Ascending aorta (tissue), 2 donors: Measurements from ENCODE around the gene SH2D4B. TPM values are rescaled to one million over a fixed set of nuclear protein-coding genes. Genes with fewer than 3 reads are reported as not detected.

Source experiments
- DNase-seq, 2 donors: peaks; one replicate each; pipeline ENCODE4 v3.0.0-alpha.2; 2019; ENCODE audit warnings: low spot score in 2 of 2
- H3K27ac ChIP-seq, 2 donors: fragments of 200-600 bp; sonication (generic); one replicate each; pipeline ENCODE4 v1.5.1; 2016 to 2017; ENCODE audit warnings: mild to moderate bottlenecking in 1 of 2
- H3K27me3 ChIP-seq: fragments of 200-600 bp; sonication (generic); one replicate; pipeline ENCODE4 v1.5.1; 2017
- H3K36me3 ChIP-seq, 2 donors: fragments of 200-600 bp; sonication (generic); one replicate each; pipeline ENCODE4 v1.5.1; 2016
- H3K4me1 ChIP-seq, 2 donors: fragments of 200-600 bp; sonication (generic); one replicate each; pipeline ENCODE4 v1.5.1; 2016 to 2017; ENCODE audit warnings: mild to moderate bottlenecking in 1 of 2
- H3K4me3 ChIP-seq, 2 donors: fragments of 200-600 bp; sonication (generic); one replicate each; pipeline ENCODE4 v1.5.1; 2016 to 2017; ENCODE audit warnings: mild to moderate bottlenecking in 1 of 2
- H3K9me3 ChIP-seq, 2 donors: fragments of 200-600 bp; sonication (generic); one replicate each; pipeline ENCODE4 v1.5.1; 2016
- intact Hi-C: fragments of 100-400 bp; cut with DNase I; formaldehyde crosslinking; loops from one replicate; pipeline ENCODE4 v1.15.1; 2023
- total RNA-seq: library from RNA; depleted of rRNA; stranded (reverse); fragments of >200 nt; gene quantifications from one replicate; pipeline ENCODE4 v1.1.0, GENCODE V29; 2016
- TF ChIP-seq, protein P1 (sequence below), 3 experiments: fragments of 200-600 bp in 2 of 3; fragments of 450-650 bp in 1 of 3; sonication (generic) in 2 of 3; IDR thresholded peaks; one replicate each; pipeline ENCODE4 v1.5.1; 2016 to 2019; ENCODE audit warnings: antibody characterized with exemption in 3 of 3, mild to moderate bottlenecking in 1 of 3, moderate library complexity in 1 of 3

Gene SH2D4B
- total RNA-seq, 1 donor from 2014 or later = not detected

DNA sequence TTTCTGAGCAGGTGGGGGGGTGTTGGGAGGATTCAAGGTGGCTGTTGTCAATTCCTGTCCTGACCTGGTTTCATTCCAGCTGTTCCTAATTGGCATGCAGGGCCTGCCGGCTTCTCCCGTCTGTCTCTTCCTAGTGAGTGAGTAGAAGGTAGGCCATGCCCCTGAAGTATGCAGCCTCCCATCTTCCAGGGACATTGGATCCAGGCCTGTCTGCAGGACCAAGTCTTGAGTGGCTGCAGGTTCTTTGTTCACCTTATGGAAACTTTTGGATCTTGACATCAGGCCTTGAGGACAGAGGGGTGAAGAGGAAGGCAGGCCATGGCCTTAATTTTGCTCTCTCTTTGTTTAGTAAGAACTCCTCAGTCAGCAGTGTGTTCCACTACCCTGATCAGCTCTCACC lies 131.8 kb downstream of the SH2D4B start:
- Histone ChIP-seq H3K27me3 (no peaks in the 10 kb centered on the region), H3K36me3 (no peaks in the 10 kb centered on the region), H3K27ac (no peak overlapping the region), H3K4me3 (no peak overlapping the region), H3K4me1 (no peaks in the 10 kb centered on the region), H3K9me3 (no peaks in the 10 kb centered on the region)
- DNase-seq = no peak
- intact Hi-C loops = no loop called here
- TF ChIP-seq, protein P1, sequence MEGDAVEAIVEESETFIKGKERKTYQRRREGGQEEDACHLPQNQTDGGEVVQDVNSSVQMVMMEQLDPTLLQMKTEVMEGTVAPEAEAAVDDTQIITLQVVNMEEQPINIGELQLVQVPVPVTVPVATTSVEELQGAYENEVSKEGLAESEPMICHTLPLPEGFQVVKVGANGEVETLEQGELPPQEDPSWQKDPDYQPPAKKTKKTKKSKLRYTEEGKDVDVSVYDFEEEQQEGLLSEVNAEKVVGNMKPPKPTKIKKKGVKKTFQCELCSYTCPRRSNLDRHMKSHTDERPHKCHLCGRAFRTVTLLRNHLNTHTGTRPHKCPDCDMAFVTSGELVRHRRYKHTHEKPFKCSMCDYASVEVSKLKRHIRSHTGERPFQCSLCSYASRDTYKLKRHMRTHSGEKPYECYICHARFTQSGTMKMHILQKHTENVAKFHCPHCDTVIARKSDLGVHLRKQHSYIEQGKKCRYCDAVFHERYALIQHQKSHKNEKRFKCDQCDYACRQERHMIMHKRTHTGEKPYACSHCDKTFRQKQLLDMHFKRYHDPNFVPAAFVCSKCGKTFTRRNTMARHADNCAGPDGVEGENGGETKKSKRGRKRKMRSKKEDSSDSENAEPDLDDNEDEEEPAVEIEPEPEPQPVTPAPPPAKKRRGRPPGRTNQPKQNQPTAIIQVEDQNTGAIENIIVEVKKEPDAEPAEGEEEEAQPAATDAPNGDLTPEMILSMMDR (IDR thresholded peaks at IDR 0.05) = no peak

DNA sequence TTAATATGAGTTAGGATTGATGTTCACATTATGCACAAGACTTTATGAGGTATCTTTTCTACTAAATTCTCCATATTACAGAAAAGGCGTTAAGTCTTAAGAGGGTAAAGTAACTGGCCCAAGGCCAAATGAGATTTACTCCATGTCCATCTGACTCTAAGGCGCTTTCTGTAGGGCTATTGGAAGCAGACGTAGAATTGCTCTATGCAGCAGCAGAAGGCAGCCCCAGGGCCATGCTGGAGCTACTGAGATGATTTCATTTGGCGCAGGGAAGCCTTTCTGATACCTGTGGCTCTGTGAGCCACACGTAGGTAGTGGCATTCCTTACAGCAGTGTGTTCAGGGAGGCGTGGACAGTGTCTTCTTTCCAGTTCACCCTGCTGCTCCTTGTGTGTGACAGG lies 133.1 kb downstream of the SH2D4B start:
- H3K4me3 ChIP-seq = no peak overlapping the region
- DNase-seq = no peak
- no peaks in the 10 kb centered on the region for H3K9me3 ChIP-seq
- TF ChIP-seq, protein P1 (IDR thresholded peaks at IDR 0.05) = no peak
- no peaks in the 10 kb centered on the region for H3K4me1 ChIP-seq
- intact Hi-C loops = no loop called here
- H3K36me3 ChIP-seq = no peaks in the 10 kb centered on the region
- no peaks in the 10 kb centered on the region for H3K27me3 ChIP-seq
- no peak overlapping the region for H3K27ac ChIP-seq

DNA sequence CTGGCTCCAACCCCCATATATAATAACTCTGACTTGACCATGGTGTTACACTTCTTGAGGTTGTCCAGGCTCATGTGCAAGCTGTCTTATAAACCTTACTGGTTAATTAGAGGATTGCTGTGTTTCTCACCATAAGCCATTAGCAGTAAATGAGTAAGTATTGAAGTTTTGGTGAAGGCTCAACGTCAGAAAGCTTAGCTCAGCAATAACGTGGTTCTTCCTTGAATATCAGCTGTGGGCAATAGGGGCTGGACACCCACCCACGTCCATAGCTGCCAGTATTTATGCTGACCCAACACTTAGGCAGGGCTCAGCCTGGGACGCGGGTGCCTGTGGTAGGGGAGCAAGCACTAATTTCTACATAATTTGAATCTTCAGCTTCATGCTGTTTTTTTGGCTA lies 134.1 kb downstream of the SH2D4B start:
- Histone ChIP-seq H3K4me3 (no peak overlapping the region), H3K9me3 (no peaks in the 10 kb centered on the region), H3K4me1 (no peaks in the 10 kb centered on the region), H3K27ac (no peak overlapping the region), H3K36me3 (no peaks in the 10 kb centered on the region), H3K27me3 (no peaks in the 10 kb centered on the region)
- intact Hi-C loops = no loop called here
- no peak for DNase-seq
- TF ChIP-seq, protein P1 (IDR thresholded peaks at IDR 0.05) = no peak

DNA sequence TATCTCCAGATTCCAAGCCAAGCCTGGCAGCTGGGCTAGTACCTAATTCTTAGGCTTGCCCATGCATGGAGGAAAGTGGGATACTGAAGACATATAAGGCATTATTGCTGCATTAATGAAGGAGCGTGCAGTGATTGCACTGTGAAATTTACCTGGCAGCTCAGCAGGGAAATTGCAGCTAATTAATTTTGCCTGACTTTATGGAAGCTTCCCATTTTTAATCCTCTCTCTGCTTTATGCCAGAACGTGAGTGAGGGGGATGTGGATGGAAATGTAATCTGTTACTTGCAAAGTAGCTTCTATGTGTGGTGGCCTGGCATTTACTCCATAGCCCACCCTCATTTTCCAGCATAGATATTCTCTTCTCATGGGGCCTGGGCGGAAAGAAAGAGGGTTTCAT lies 134.9 kb downstream of the SH2D4B start:
- Histone ChIP-seq H3K27ac (no peak overlapping the region), H3K9me3 (no peaks in the 10 kb centered on the region), H3K27me3 (no peaks in the 10 kb centered on the region), H3K36me3 (no peaks in the 10 kb centered on the region), H3K4me3 (no peak overlapping the region), H3K4me1 (no peaks in the 10 kb centered on the region)
- TF ChIP-seq, protein P1 (IDR thresholded peaks at IDR 0.05) = no peak
- no peak for DNase-seq
- intact Hi-C loops = no loop called here

DNA sequence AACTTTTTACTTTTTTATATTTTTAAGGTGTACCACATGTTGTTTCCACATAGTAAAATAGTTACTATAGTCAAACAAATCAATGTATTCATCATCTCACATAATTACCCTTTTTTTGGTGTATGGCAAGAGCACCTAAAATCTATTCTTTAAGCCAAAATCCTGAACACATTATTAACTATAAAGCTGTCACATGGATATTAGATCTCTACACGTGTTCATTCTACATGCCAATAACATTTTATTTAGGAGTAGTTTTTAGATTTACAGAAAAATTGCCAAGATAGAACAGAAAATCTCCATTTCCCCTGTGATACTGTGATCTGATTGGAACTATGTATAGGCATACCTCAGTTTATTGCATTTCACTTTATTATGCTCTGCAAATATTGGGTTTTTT lies 137.1 kb downstream of the SH2D4B start:
- Histone ChIP-seq H3K9me3 (no peaks in the 10 kb centered on the region), H3K4me3 (no peak overlapping the region), H3K27ac (no peak overlapping the region), H3K27me3 (no peaks in the 10 kb centered on the region), H3K36me3 (no peaks in the 10 kb centered on the region), H3K4me1 (no peaks in the 10 kb centered on the region)
- DNase-seq = no peak
- TF ChIP-seq, protein P1 (IDR thresholded peaks at IDR 0.05) = no peak
- intact Hi-C loops = no loop called here

DNA sequence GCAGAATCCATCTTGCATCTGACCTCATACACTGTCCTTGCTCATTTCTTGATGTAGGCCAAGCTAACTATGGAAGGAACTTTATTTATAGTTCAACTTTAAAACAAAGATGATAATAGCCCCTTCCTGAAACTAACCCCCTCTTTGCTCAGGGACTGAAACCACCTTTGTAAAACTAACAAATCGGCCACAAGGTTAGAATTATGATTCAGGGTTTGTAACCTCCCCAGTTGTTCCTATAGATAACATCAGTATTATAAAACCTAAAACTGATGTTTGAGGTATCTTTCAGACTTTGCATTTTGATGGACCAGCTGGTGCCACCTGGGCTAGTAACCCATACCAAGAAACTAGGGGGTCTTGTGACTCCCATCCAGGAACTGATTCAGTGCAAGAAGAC lies 143.4 kb downstream of the SH2D4B start:
- H3K9me3 ChIP-seq = no peaks in the 10 kb centered on the region
- TF ChIP-seq, protein P1 (IDR thresholded peaks at IDR 0.05) = no peak
- H3K4me1 ChIP-seq = no peaks in the 10 kb centered on the region
- H3K4me3 ChIP-seq = no peak overlapping the region
- H3K36me3 ChIP-seq = no peaks in the 10 kb centered on the region
- H3K27me3 ChIP-seq = no peaks in the 10 kb centered on the region
- no peak for DNase-seq
- intact Hi-C loops = no loop called here
- no peak overlapping the region for H3K27ac ChIP-seq
